Upper lobe of left lung (tissue), 4 donors: ENCODE results near the gene DYNC2H1.

ENCODE experiments used
- CTCF ChIP-seq, 6 experiments: fragments of 450-650 bp in 4 of 6; fragments of 200-600 bp in 2 of 6; sonication (generic) in 2 of 6; IDR thresholded peaks; one replicate each; pipeline ENCODE4 v1.5.1; 2016 to 2019; ENCODE audit warnings: antibody characterized with exemption in 6 of 6
- EP300 ChIP-seq, 4 donors: sonication (generic); formaldehyde crosslinking; IDR thresholded peaks; one replicate each; pipeline ENCODE4 v1.5.1; 2017; ENCODE audit warnings: antibody characterized with exemption in 4 of 4, control low read depth in 2 of 4
- POLR2A ChIP-seq, 4 donors: fragments of 450-650 bp; IDR thresholded peaks; one replicate each; pipeline ENCODE4 v1.5.1; 2016 to 2017; ENCODE audit warnings: antibody characterized with exemption in 4 of 4, mild to moderate bottlenecking in 2 of 4

- no peak for TF ChIP-seq POLR2A (IDR thresholded peaks at IDR 0.05)
- no peak for TF ChIP-seq CTCF (IDR thresholded peaks at IDR 0.05)
- no peak for TF ChIP-seq EP300 (IDR thresholded peaks at IDR 0.05)
Observed at GRCh38 chr11:103406357-103406756, 297.1 kb downstream of the DYNC2H1 start.
